NCI-H1694 (cell line): ENCODE measurements around the gene RPA3.
"Not testable (repeated sequence)": the region's sequence is repeated elsewhere in the genome, so short reads cannot be mapped to it uniquely, and the experiment has no call there.

ENCODE experiments used
- DNase-seq: peaks from one replicate; lab custom pipeline; 2025; lab: John Stamatoyannopoulos, UW

The RPA3 gene

GRCh38 chr7:7694542-7694941 lies 23.9 kb downstream of the RPA3 start:
- no peak for DNase-seq

GRCh38 chr7:7693881-7694280 lies 24.5 kb downstream of the RPA3 start:
- no peak for DNase-seq

- no peak for DNase-seq
Measured at GRCh38 chr7:7688956-7689355, 29.5 kb downstream of the RPA3 start.

- no peak for DNase-seq
Measured at GRCh38 chr7:7688310-7688709, 30.1 kb downstream of the RPA3 start.

GRCh38 chr7:7687800-7688199 lies 30.6 kb downstream of the RPA3 start:
- no peak for DNase-seq

GRCh38 chr7:7686811-7687508 lies 31.4 kb downstream of the RPA3 start:
- DNase-seq = no peak

- no peak for DNase-seq
Measured at GRCh38 chr7:7682861-7683260, 35.5 kb downstream of the RPA3 start.

GRCh38 chr7:7681936-7682329 lies 36.5 kb downstream of the RPA3 start:
- no peak for DNase-seq

GRCh38 chr7:7681191-7681935 lies 37.0 kb downstream of the RPA3 start:
- peak; percentile 92 for DNase-seq

GRCh38 chr7:7679640-7680039 lies 38.8 kb downstream of the RPA3 start:
- not testable (repeated sequence) for DNase-seq

- no peak for DNase-seq
Measured at GRCh38 chr7:7675686-7676085, 42.7 kb downstream of the RPA3 start.

GRCh38 chr7:7673240-7673550 lies 45.2 kb downstream of the RPA3 start:
- no peak for DNase-seq

GRCh38 chr7:7672545-7673239 lies 45.7 kb downstream of the RPA3 start:
- no peak for DNase-seq

- no peak for DNase-seq
Measured at GRCh38 chr7:7671361-7671760, 47.0 kb downstream of the RPA3 start.

GRCh38 chr7:7670490-7670889 lies 47.9 kb downstream of the RPA3 start:
- DNase-seq = no peak

GRCh38 chr7:7668706-7669105 lies 49.7 kb downstream of the RPA3 start:
- DNase-seq = no peak

GRCh38 chr7:7667187-7667586 lies 51.2 kb downstream of the RPA3 start:
- no peak for DNase-seq

- no peak for DNase-seq
Measured at GRCh38 chr7:7665031-7665430, 53.4 kb downstream of the RPA3 start.

GRCh38 chr7:7664291-7664690 lies 54.1 kb downstream of the RPA3 start:
- DNase-seq = no peak

- no peak for DNase-seq
Measured at GRCh38 chr7:7662527-7662926, 55.9 kb downstream of the RPA3 start.

GRCh38 chr7:7656459-7656858 lies 61.9 kb downstream of the RPA3 start:
- not testable (repeated sequence) for DNase-seq

GRCh38 chr7:7654964-7655715 lies 63.3 kb downstream of the RPA3 start:
- DNase-seq = no peak
